Stimulated activated CD4-positive, alpha-beta T cell treated with anti-CD3 and anti-CD28 coated beads, TNF-alpha, amount 100 ng/mL, for 48 hours (primary cell): ENCODE data around the gene TRIM44.
A peak's percentile ranks its signal among the peaks of the same experiment; 100 is the strongest.

Experiments
- DNase-seq, 3 donors: peaks; one replicate each; pipeline ENCODE4 v3.0.0-alpha.2; 2020; ENCODE audit warnings: low read depth in 3 of 3

The TRIM44 gene

GRCh38 chr11:35662649-35663407 lies at the start of gene TRIM44:
Gene TRIM44, plus strand, starts transcription at chr11:35662775. Its CDS starts 337 bp downstream, at chr11:35663112.
- DNase-seq = peak; percentile 64 to 74 (median 66)

- DNase-seq = no peak
Measured at GRCh38 chr11:35614939-35615569, 47.5 kb upstream of the TRIM44 start.

GRCh38 chr11:35615921-35616900 lies 46.4 kb upstream of the TRIM44 start:
- DNase-seq = no peak

- DNase-seq = no peak
Measured at GRCh38 chr11:35617316-35617686, 45.3 kb upstream of the TRIM44 start.

GRCh38 chr11:35617687-35618496 lies 44.7 kb upstream of the TRIM44 start, which contains the start of gene FJX1:
Gene FJX1, plus strand, starts transcription at chr11:35618460. Its CDS starts 177 bp downstream, at chr11:35618637.
- DNase-seq = no peak

GRCh38 chr11:35618497-35619115 lies 44.0 kb upstream of the TRIM44 start:
- DNase-seq = no peak

GRCh38 chr11:35619116-35619854 lies 43.3 kb upstream of the TRIM44 start:
- peak in 2 of 3 donors; percentile 5 to 21 for DNase-seq

GRCh38 chr11:35619855-35620640 lies 42.5 kb upstream of the TRIM44 start:
- no peak for DNase-seq

- DNase-seq = no peak
Measured at GRCh38 chr11:35620795-35621194, 41.8 kb upstream of the TRIM44 start.

- DNase-seq = no peak
Measured at GRCh38 chr11:35621620-35622019, 41.0 kb upstream of the TRIM44 start.

GRCh38 chr11:35622070-35622469 lies 40.5 kb upstream of the TRIM44 start:
- no peak for DNase-seq

- no peak for DNase-seq
Measured at GRCh38 chr11:35623621-35624168, 38.9 kb upstream of the TRIM44 start.

GRCh38 chr11:35624316-35624715 lies 38.3 kb upstream of the TRIM44 start:
- no peak for DNase-seq

GRCh38 chr11:35624781-35625180 lies 37.8 kb upstream of the TRIM44 start:
- no peak for DNase-seq

GRCh38 chr11:35626501-35626900 lies 36.1 kb upstream of the TRIM44 start:
- no peak for DNase-seq

GRCh38 chr11:35629511-35629910 lies 33.1 kb upstream of the TRIM44 start:
- DNase-seq = no peak

GRCh38 chr11:35629914-35630313 lies 32.7 kb upstream of the TRIM44 start:
- no peak for DNase-seq

GRCh38 chr11:35631891-35632290 lies 30.7 kb upstream of the TRIM44 start:
- DNase-seq = no peak

- no peak for DNase-seq
Measured at GRCh38 chr11:35632301-35632700, 30.3 kb upstream of the TRIM44 start.
